Measurements from ENCODE around the gene CFAP57.

CFAP57 gene

GRCh38 chr1:43255438-43256210 is 83.5 kb downstream of the CFAP57 start:
- no peak for DNase-seq (ENCODE audit: low read depth)

- DNase-seq (ENCODE audit: low read depth): no peak
Measured at GRCh38 chr1:43256675-43257570, 84.8 kb downstream of the CFAP57 start.

- DNase-seq (ENCODE audit: low read depth): no peak
Measured at GRCh38 chr1:43258370-43258769, 86.2 kb downstream of the CFAP57 start.

DNA sequence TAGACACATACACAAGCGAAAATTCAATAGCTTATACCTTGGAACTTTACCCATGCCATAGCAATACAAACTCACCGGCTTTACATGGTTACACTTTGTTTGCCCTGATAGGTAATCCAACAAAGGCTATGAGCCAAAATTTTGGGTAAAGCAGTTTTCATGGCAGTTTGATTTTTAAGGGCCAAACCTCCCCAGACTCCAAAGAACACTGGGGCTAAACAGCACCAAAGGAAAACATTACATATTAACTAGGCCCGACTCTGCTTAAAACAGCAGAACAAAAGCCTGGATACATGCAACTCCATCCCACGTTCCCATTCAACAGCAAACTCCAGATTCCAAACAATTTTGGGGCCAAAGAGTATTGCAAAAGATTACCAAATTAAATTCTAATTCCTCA is 93.3 kb downstream of the CFAP57 start:
- no peak for DNase-seq (ENCODE audit: low read depth)

DNA sequence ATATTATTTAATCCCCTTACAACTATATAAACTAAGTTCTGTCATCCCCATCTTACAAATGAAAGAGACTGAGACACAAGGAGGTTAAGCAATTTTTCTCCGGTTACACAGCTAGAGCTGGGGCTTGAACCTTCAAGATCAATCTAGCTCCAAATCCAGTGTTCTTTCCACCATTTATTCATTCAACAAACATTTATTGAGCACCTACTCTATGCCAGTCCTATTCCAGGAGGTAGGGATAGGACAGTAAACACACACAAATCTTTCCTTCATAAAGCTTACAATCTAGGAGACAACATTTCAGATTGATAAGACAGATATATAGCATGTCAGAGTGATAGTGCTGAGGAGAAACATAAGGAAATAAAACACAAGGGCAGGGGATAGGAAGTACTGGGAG is 94.8 kb downstream of the CFAP57 start:
- DNase-seq (ENCODE audit: low read depth): no peak

DNA sequence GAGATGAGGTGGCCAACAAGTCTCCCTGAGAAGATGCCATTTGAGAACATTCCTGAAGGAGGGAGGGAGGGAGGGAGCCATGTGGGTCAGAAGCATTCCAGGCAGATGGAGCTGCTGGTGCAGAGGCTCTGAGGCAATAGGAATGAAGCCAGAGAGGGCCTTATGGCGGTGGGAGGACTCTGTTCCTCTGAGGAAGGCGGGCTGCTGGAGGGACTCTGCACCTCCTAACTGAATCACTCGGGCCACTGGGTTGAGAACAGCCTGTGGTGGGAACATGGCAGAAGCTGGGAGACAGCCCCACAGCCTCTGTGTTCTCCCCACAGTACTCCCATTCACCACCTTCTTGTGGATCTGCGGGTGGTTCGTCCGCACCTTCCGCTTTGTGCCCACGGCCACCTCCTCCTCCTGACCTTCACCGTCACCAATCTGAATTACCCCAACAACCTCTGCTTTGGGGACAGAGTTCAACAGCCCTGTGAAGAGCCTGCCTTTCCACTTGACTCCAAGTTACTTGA is 95.2 kb downstream of the CFAP57 start:
- DNase-seq (ENCODE audit: low read depth): no peak

GRCh38 chr1:43267818-43268425 is 95.8 kb downstream of the CFAP57 start:
- DNase-seq (ENCODE audit: low read depth): no peak

DNA sequence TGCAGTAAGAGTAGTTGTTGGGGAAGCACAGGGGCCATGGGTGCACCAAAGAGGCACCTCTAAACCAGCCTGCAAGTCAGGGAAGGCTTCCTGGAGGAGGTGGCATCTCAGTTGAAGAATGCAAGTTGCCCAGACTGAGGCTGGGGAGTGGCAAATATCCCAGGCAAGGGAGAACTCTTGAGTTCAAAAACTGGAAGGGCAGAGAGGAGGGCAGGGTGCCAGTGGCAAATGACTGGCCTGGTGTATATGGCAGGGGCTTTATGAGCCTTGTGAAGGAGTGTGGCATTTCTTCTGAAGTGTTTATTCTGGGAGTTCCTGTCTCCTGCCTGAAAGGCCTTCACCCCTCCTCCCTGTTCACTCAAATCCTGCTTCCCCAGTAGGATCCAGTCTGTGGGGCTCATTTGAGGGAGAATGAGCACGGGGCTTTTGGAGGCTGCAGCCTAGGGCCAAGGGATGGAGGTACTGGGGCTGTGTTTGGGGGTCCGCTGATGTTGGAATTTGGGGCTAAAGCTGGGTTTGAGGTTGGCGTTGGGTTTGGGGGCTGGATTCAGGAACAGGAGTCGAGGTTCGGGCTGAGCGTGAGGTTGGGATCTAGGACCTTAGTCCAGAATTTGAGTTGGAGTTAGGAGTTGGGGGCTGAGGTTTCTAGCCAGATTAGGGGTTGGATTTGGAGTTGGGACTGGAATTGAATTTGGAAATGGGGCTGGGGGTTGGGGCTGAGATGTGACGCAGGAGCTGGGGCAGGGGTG is 97.7 kb downstream of the CFAP57 start, which contains the start of gene TMEM125:
Gene TMEM125, plus strand, starts transcription at position 357 of the 749 bp plus-strand sequence. CDS start 2,740 bp downstream, outside the sequence.
- DNase-seq (ENCODE audit: low read depth): no peak

DNA sequence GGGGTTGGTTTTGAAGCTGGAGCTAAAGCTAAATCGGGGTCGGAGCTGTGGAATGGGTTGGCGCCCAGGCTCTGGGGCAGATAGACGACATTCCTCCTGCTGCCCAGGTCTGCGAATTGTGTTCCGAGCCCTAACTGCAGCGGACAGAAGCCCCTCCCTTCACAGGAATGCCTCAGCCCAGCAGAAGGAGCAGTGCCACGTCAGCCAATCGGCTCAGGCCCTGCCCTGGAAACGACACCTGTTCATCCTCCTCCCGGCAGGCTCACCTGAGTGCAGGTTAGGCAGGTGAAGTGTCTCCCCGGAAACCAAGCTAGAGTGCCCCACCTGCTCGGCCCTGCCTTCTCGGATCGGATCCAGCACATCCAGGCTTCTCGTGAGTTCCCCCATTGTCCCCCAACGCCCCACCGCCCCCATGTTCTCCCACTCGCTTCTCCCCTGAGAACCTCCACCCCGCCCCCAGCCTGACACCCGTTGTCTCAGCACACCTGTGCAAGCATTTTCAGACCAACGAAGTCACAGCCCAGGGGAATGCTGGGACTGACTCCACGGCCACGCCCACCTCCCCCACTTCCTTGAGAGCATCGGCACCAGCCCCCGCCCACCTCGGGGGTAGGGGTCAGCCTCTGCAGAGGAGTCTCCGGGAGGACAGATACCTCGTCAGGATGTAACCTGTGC is 98.4 kb downstream of the CFAP57 start:
- DNase-seq (ENCODE audit: low read depth): no peak

DNA sequence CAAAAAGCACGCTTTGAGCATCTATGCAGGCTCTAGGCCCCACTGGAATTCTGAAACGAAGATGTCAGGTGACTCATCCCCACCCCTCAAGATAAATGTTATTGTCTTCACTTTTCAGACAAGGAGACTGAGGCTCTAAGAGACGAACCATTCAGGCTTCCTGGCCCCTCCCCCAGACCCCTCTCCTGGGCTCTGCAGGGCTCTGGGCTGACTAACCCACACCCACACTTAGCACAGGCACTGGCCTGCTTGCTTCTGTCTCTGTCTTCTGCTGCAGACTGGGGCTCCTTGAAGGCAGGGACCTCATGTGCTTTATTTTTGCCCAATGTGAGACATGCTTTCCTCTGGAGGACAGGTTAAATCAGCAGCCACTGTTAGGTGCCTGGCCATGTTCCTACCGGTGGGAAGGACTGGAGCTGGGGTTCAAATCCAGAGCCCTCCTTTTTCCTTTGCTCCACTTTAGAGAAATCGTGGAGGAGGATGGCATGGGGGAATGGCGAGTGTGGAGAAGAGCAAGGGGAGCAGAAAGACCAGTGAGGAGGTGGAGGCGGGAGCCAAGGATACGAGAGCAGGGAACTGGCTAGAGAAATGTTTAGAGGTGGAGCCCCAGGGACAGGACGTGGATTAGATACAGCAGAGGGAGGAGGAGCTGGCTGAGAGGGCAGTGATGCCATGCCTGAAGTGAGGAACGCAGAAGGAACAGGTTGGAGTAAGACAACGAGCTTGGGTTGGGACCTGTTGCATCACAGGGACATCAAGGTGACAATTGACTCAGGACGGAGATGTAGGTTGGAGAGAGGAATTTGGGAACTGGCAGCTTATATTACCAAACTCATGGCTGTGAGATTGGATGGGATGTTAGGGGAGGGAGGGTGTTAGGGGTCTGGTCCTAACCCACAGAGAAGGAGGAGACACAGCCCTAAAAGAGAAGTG is 99.3 kb downstream of the CFAP57 start:
- DNase-seq (ENCODE audit: low read depth): no peak

DNA sequence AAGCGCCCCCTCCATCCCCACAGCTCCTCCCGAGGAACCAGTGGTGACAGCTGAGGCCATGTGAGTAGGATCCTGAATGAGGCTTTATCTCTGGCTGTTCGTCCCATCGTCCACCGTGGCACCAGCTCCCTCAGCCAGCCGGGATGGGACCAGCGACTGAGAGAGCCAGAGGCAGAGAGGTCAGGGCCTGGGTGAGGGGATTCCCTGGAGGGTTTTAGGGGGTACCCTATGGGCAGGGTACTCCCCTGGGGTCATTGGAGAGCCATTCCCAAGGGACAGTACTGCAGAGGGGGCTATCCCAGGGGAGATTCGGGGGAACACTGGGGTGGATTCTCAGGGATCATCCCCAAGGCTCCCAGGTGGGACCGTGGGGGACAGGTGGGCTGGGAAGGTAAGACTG is 100.0 kb downstream of the CFAP57 start:
- DNase-seq (ENCODE audit: low read depth): no peak

DNA sequence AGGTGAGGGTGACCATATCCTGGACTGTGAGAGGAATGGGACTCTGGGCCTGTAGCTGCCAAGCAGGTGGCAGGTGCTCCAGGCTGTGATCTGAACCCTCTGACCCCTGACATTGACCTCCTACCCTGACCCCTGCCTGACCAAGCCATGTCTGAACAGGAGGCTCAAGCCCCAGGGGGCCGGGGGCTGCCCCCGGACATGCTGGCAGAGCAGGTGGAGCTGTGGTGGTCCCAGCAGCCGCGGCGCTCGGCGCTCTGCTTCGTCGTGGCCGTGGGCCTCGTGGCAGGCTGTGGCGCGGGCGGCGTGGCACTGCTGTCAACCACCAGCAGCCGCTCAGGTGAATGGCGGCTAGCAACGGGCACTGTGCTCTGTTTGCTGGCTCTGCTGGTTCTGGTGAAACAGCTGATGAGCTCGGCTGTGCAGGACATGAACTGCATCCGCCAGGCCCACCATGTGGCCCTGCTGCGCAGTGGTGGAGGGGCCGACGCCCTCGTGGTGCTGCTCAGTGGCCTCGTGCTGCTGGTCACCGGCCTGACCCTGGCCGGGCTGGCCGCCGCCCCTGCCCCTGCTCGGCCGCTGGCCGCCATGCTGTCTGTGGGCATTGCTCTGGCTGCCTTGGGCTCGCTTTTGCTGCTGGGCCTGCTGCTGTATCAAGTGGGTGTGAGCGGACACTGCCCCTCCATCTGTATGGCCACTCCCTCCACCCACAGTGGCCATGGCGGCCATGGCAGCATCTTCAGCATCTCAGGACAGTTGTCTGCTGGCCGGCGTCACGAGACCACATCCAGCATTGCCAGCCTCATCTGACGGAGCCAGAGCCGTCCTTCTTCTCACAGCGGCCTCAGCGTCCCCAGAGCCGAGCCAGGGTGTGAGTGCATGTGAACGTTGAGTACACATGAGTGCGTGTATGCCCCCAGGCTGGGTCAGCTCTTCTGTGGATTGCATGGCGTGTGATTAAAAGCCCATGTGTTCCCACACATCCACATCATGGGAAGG is 100.7 kb downstream of the CFAP57 start:
- DNase-seq (ENCODE audit: low read depth): no peak

GRCh38 chr1:43273708-43274107 is 101.6 kb downstream of the CFAP57 start:
- DNase-seq (ENCODE audit: low read depth): no peak

GRCh38 chr1:43274125-43274803 is 102.1 kb downstream of the CFAP57 start:
- peak; percentile 84 for DNase-seq (ENCODE audit: low read depth)

DNA sequence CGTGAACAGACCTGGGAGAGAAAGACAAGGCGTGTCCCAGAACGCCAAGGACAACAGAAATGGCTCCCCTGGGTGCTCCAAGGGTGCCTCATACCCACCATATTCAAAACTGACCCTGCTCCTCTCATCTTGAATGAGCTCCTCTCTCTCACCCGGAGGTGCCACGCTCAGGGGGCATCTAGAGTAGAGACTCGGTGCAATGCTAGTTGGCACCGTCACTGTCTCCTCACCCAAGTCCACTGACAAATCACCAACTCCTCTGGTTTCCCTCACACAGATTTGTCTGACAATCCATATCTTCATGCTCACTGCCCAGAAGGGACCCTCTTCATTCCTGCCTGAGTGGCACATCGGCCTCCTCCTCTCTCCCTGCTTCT is 102.7 kb downstream of the CFAP57 start:
- DNase-seq (ENCODE audit: low read depth): no peak

DNA sequence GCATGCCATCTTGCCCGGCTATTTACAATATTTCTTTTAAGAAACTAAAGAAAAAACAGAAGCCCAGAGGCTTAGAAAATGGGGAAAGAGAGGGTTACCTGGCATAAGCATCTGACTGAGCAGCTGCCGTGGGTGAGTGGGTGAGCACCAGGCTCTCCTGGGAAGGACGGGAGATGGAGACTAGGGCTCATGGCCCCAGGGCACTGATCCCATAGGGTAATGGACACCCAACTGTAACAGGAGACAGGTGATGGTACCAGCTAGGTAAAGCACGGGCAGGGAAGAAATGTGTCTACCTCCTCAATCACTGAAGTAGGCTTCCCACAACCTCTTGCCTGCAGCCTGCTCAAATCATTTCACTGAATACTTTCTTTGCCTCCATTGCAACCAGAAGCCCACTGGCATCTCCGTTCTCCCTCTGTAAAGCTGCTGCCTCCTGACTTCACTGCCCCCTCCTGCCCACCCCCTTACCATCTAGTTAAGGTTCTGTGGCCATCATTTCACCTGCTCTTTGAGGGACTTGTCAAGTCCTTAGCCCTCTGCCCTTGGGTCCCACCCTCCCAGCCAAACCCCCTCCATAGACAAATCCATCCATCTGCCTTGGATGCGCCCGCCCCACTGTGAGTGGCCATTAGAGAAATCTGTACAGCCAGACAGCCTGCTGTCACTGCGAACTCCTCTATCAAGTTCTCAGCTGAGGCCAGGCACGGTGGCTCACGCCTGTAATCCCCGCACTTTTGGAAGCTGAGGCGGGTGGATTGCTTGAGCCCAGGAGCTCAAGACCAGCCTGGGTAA is 103.9 kb downstream of the CFAP57 start:
- no peak for DNase-seq (ENCODE audit: low read depth)

GRCh38 chr1:43276673-43277072 is 104.5 kb downstream of the CFAP57 start:
- no peak for DNase-seq (ENCODE audit: low read depth)
